Bronchial epithelial cell (primary cell): ENCODE measurements around the gene DENND1A. TPM values are rescaled to one million over a fixed set of nuclear protein-coding genes. Genes with fewer than 3 reads are reported as not detected.

Experiments
- DNase-seq: peaks from one replicate; pipeline ENCODE4 v3.0.0-alpha.2; 2010; ENCODE audit warnings: low read depth
- FAIRE-seq: peaks from 2 replicates; lab custom pipeline; 2011; peaks lifted over from hg19 to GRCh38; lab: Jason Lieb, UNC
- H3K27me3 ChIP-seq: 2 replicates; pipeline ENCODE4 v1.5.1; 2011; ENCODE audit warnings: low read length; ENCODE audit not compliant: control insufficient read depth, insufficient read depth
- H3K36me3 ChIP-seq: 2 replicates; pipeline ENCODE4 v1.5.1; 2011; ENCODE audit warnings: low read length; ENCODE audit not compliant: control insufficient read depth, insufficient read depth
- H3K4me3 ChIP-seq: 2 replicates; pipeline ENCODE4 v1.5.1; 2011; ENCODE audit warnings: mild to moderate bottlenecking, low read depth, low read length, control low read depth
- total RNA-seq: library from RNA; depleted of rRNA; stranded (reverse); fragments of >200 nt; gene quantifications from 2 replicates; pipeline ENCODE4 v1.2.1, GENCODE V29; 2014
- TF ChIP-seq, protein P1 (sequence below): IDR thresholded peaks from 2 replicates; pipeline ENCODE4 v1.5.1; 2011; ENCODE audit warnings: mild to moderate bottlenecking, moderate library complexity, low read length, control low read depth, inconsistent platforms; ENCODE audit not compliant: insufficient read depth, severe bottlenecking

Gene DENND1A
- total RNA-seq, 1 donor from 2014 or later, result 6.1 TPM

DNA sequence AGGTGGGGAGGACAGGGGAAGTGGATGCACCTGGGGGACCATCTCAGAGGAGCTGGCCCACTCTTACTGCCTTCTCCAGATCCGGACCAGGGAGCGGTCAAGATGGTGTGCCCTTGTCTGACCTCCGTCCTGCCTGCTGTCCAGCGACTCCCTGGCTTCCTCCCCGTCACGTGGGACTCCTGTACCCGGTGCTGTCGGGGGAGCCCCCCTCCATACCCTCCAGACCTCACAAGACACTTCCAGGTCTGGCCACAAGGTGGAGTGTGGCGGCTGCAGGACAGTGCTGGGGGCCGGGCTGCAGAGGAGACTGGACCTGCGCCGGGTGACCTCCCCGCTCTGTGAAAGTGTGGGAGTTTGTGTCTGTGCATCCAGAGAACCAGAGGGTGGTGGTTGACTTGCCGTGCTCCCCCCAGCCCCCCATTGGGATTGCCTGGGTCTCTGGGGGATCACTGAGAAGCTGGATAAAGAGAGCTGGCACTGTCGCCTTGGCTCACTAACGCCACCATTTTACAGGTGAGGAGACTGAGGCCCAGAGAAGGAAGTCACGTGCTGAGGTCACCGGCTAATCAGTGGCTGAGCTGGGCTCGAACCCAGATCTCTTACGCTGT, 575.8 kb downstream of the DENND1A start:
- FAIRE-seq, result no peak
- H3K27me3 ChIP-seq, result peaks cover 2% of the 10 kb centered on the region

DNA sequence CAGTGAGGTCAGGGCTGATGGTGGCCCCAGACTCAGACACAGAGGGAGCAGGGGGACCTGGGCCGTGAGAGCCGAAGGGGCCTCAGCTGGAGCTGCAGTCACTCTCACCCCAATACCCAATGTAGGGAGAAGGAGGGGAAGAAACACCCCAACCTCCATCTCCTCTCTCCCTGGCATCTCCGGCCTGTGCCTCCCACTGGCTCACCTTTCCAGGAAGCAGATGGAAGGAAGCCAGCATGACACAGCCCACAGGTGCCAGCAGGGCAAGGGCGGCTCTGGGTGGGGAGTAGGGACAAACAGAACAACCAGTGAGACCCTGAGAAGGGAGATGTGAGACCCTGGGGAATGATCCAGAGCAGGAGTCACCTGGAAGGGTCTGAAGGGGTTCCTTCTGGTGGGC, 576.9 kb downstream of the DENND1A start:
- TF ChIP-seq, protein P1, sequence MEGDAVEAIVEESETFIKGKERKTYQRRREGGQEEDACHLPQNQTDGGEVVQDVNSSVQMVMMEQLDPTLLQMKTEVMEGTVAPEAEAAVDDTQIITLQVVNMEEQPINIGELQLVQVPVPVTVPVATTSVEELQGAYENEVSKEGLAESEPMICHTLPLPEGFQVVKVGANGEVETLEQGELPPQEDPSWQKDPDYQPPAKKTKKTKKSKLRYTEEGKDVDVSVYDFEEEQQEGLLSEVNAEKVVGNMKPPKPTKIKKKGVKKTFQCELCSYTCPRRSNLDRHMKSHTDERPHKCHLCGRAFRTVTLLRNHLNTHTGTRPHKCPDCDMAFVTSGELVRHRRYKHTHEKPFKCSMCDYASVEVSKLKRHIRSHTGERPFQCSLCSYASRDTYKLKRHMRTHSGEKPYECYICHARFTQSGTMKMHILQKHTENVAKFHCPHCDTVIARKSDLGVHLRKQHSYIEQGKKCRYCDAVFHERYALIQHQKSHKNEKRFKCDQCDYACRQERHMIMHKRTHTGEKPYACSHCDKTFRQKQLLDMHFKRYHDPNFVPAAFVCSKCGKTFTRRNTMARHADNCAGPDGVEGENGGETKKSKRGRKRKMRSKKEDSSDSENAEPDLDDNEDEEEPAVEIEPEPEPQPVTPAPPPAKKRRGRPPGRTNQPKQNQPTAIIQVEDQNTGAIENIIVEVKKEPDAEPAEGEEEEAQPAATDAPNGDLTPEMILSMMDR, result no peak
- Histone ChIP-seq H3K4me3 (no peak overlapping the region), H3K27me3 (peaks cover 2% of the 10 kb centered on the region), H3K36me3 (no peaks in the 10 kb centered on the region)
- peak; percentile 24 for DNase-seq
- FAIRE-seq, result no peak

More for the DNA sequence above, 575.8 kb downstream of the DENND1A start:
- TF ChIP-seq, protein P1, result peak; percentile 81
- no peak for DNase-seq
- Histone ChIP-seq H3K36me3 (no peaks in the 10 kb centered on the region), H3K4me3 (no peak overlapping the region)

DNA sequence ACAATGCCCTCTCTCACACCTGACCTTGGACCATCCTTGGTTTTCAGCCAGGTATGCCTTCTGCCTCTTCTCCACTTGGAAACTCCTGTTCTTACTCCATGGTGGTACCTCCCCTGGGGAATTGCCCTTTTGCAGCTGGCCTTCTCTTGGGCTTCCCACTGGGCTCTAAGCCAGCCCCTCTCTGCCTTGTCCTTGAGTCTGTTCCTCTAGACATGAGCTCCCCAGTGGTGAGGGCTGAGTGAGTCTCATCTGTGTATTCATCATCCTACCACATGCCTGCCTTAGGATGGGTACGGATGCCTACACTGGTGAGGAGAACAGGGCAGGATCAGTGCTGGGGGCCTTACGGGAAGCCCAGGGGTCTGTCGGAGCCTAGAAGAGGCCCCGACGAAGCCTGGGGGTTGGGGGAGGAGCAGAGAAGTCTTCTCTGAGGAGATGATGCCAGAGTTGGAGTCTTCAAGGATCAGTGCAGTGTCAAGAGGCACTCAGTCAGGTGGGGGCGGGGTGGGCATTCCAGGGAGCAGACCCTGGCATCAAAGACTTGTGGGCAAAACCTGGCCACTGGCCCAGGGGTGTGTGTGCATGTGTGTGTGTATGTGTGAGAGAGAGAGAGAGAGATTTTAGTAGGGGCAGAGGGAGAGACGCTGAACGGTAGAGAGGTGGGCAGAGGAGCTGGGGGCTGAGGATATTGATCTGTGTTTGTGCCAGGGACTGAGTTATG, 579.2 kb downstream of the DENND1A start:
- TF ChIP-seq, protein P1, result no peak
- no peak for DNase-seq
- peaks cover under 1% of the 10 kb centered on the region for H3K27me3 ChIP-seq
- FAIRE-seq, result no peak
- H3K4me3 ChIP-seq, result no peak overlapping the region
- no peaks in the 10 kb centered on the region for H3K36me3 ChIP-seq

DNA sequence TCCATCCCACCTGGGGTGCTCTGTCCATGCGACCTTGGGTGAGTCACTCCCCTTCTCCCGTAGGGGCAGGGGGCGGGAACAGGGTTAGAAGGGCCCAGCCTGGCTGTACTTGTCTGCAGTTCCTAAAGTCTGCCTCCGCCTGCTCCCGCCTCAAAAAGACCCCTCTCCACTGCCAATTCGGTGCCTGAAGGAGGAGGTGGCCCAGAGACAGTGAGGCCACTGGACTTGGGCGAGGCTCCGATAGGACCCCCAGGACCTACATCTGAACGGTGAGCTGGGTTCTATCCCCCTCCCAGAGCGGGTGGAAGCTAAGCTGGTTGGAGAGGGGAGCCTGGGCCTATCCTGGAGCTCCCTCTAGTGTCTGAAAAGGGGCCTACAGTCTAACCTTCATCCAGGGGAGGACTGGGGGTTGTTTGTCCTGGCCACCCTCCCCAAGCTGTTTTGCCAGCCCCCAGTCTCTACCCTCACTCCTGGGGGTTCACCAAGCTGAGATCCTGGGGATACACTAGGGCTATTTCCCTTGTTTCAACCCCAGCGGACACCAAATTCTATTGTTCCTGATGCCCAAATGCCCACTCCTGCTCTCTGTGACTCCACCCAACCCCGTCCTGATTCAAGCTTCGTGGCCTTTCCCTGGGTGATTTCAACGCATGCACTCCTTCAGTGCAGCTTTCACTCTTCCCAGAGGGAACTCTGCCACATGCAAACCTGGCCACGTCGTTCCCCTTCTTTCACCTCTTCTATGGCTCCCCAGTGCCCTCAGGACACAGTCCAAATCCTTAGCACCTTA, 580.0 kb downstream of the DENND1A start:
- H3K27me3 ChIP-seq, result no peaks in the 10 kb centered on the region
- FAIRE-seq (no peak), DNase-seq (peak; percentile 38)
- H3K36me3 ChIP-seq, result no peaks in the 10 kb centered on the region
- TF ChIP-seq, protein P1, result peak; percentile 99
- no peak overlapping the region for H3K4me3 ChIP-seq

GRCh38 chr9:123349033-123349432, 580.9 kb downstream of the DENND1A start:
- no peaks in the 10 kb centered on the region for H3K27me3 ChIP-seq
- TF ChIP-seq, protein P1, result no peak
- H3K4me3 ChIP-seq, result no peak overlapping the region
- no peak for DNase-seq
- no peaks in the 10 kb centered on the region for H3K36me3 ChIP-seq
- FAIRE-seq, result no peak
